RWPE2 (cell line): Measurements from ENCODE around the gene EIF2AK3.

ENCODE experiments used
- ATAC-seq: fragments of 200-7000 bp; cut with Tn5 transposase; 3 replicates; pipeline ENCODE4 v1.9.1; 2021; ENCODE audit warnings: low read depth
- DNase-seq: peaks from one replicate; pipeline ENCODE4 v3.0.0-alpha.2; 2020; ENCODE audit warnings: low spot score
- H3K27ac ChIP-seq: fragments of 450-650 bp; 2 replicates; pipeline ENCODE4 v1.5.1; 2017; ENCODE audit warnings: mild to moderate bottlenecking; ENCODE audit not compliant: poor library complexity, severe bottlenecking
- H3K27me3 ChIP-seq: fragments of 250-450 bp; sonication (Bioruptor Pico); 2 replicates; pipeline ENCODE4 v1.5.1; 2021; ENCODE audit warnings: mild to moderate bottlenecking, moderate library complexity; ENCODE audit not compliant: insufficient read depth, poor library complexity, severe bottlenecking
- H3K36me3 ChIP-seq: fragments of 250-450 bp; sonication (Bioruptor Pico); 2 replicates; pipeline ENCODE4 v1.5.1; 2020; ENCODE audit warnings: low read depth, mild to moderate bottlenecking, moderate library complexity
- H3K4me1 ChIP-seq: fragments of 250-450 bp; sonication (Bioruptor Pico); 2 replicates; pipeline ENCODE4 v1.5.1; 2021; ENCODE audit warnings: mild to moderate bottlenecking, moderate library complexity; ENCODE audit not compliant: insufficient read depth, poor library complexity, severe bottlenecking
- H3K4me3 ChIP-seq: fragments of 250-450 bp; sonication (Bioruptor Pico); 2 replicates; pipeline ENCODE4 v1.5.1; 2021; ENCODE audit warnings: mild to moderate bottlenecking, moderate library complexity; ENCODE audit not compliant: severe bottlenecking
- H3K9me3 ChIP-seq: fragments of 250-450 bp; sonication (Bioruptor Pico); 2 replicates; pipeline ENCODE4 v1.5.1; 2021; ENCODE audit warnings: mild to moderate bottlenecking, moderate library complexity; ENCODE audit not compliant: severe bottlenecking
- CTCF ChIP-seq: fragments of 450-650 bp; IDR thresholded peaks from one replicate; pipeline ENCODE4 v1.5.1; 2017; ENCODE audit warnings: mild to moderate bottlenecking, moderate library complexity; ENCODE audit not compliant: poor library complexity, severe bottlenecking

Gene EIF2AK3

GRCh38 chr2:88622307-88622706, 5.0 kb downstream of the EIF2AK3 start:
- Histone ChIP-seq H3K9me3 (no peaks in the 10 kb centered on the region), H3K27ac (no peak overlapping the region), H3K4me3 (no peak overlapping the region), H3K27me3 (no peaks in the 10 kb centered on the region), H3K36me3 (no peaks in the 10 kb centered on the region), H3K4me1 (peaks cover 16% of the 10 kb centered on the region)
- ATAC-seq (no peak), DNase-seq (no peak)
- no peak for TF ChIP-seq CTCF

GRCh38 chr2:88621432-88621831, 5.8 kb downstream of the EIF2AK3 start:
- H3K36me3 ChIP-seq, result no peaks in the 10 kb centered on the region
- ATAC-seq, result no peak

DNA sequence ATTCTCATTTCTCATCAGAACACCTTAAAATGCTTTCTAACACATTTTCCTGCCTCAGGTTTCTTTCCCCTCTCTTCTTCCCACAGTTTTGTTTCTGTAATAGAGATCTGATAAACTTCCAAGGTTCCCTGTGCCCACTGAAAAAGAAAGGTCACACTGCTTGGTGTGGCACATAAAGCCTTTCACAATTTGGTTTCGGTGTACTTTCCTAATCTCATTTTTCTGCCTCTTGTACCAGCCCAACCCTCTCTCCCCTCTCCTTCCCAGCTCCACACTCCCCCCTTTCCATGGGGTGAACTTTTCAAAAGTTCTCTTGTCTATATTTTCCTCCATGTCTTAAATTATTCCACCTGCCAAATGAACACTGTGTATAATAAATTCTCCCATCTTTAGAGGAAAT, 7.2 kb downstream of the EIF2AK3 start:
- peaks cover 10% of the 10 kb centered on the region for H3K4me1 ChIP-seq
- H3K27me3 ChIP-seq, result no peaks in the 10 kb centered on the region
- TF ChIP-seq CTCF, result no peak
- H3K4me3 ChIP-seq, result no peak overlapping the region
- H3K27ac ChIP-seq, result no peak overlapping the region
- 0 out of 2 replicates have a peak, but pooled peaks cover 4% of the 10 kb centered on the region for H3K36me3 ChIP-seq
- DNase-seq (no peak), ATAC-seq (no peak)
- no peaks in the 10 kb centered on the region for H3K9me3 ChIP-seq

More at GRCh38 chr2:88621432-88621831, 5.8 kb downstream of the EIF2AK3 start:
- Histone ChIP-seq H3K4me3 (no peak overlapping the region), H3K9me3 (no peaks in the 10 kb centered on the region), H3K4me1 (peaks cover 16% of the 10 kb centered on the region), H3K27me3 (no peaks in the 10 kb centered on the region), H3K27ac (no peak overlapping the region)
- no peak for DNase-seq
- TF ChIP-seq CTCF, result no peak

GRCh38 chr2:88615822-88616221, 11.4 kb downstream of the EIF2AK3 start:
- Histone ChIP-seq H3K27me3 (no peaks in the 10 kb centered on the region), H3K4me1 (peaks cover 9% of the 10 kb centered on the region), H3K4me3 (no peak overlapping the region), H3K9me3 (no peaks in the 10 kb centered on the region), H3K27ac (no peak overlapping the region), H3K36me3 (peaks cover 24% of the 10 kb centered on the region)
- no peak for DNase-seq
- no peak for ATAC-seq
- TF ChIP-seq CTCF, result no peak

GRCh38 chr2:88614497-88615157, 12.6 kb downstream of the EIF2AK3 start:
- H3K27ac ChIP-seq, result peak overlapping the region; percentile 10
- DNase-seq, result no peak
- H3K4me1 ChIP-seq, result peaks cover 20% of the 10 kb centered on the region
- no peaks in the 10 kb centered on the region for H3K27me3 ChIP-seq
- peaks cover 24% of the 10 kb centered on the region for H3K36me3 ChIP-seq
- no peak overlapping the region for H3K4me3 ChIP-seq
- TF ChIP-seq CTCF, result no peak
- H3K9me3 ChIP-seq, result no peaks in the 10 kb centered on the region
- no peak for ATAC-seq
